Neural cell (in vitro differentiated cells): ENCODE measurements around the gene RPL21.

Experiments used
- EP300 ChIP-seq: fragments of 450-650 bp; conservative IDR thresholded peaks from 2 replicates; pipeline ENCODE4 v1.6.1; 2014; ENCODE audit warnings: antibody characterized with exemption, mild to moderate bottlenecking, moderate library complexity; ENCODE audit not compliant: poor library complexity, severe bottlenecking
- EZH2 ChIP-seq: fragments of 200-600, 300-800 bp; shearing (Covaris generic), sonication (generic); IDR thresholded peaks from 2 replicates; pipeline ENCODE4 v1.6.1; 2014; ENCODE audit warnings: antibody characterized with exemption, low read length, borderline replicate concordance, mild to moderate bottlenecking; ENCODE audit not compliant: insufficient read depth, poor library complexity, severe bottlenecking
- RAD21 ChIP-seq: fragments of 450-650 bp; conservative IDR thresholded peaks from 2 replicates; pipeline ENCODE4 v1.6.1; 2014; ENCODE audit warnings: antibody characterized with exemption, mild to moderate bottlenecking, moderate library complexity
- SMC3 ChIP-seq: fragments of 450-650 bp; conservative IDR thresholded peaks from 2 replicates; pipeline ENCODE4 v1.6.1; 2014; ENCODE audit warnings: antibody characterized with exemption, mild to moderate bottlenecking, moderate library complexity; ENCODE audit not compliant: poor library complexity
- TAF1 ChIP-seq: IDR thresholded peaks from 2 replicates; pipeline ENCODE4 v1.6.1; 2012; ENCODE audit warnings: low read depth
- TF ChIP-seq, protein P1 (sequence below): fragments of 450-650 bp; IDR thresholded peaks from 2 replicates; pipeline ENCODE4 v1.5.1; 2014; ENCODE audit warnings: antibody characterized with exemption, mild to moderate bottlenecking, moderate library complexity; ENCODE audit not compliant: poor library complexity, severe bottlenecking
- TF ChIP-seq, protein P2 (sequence below): IDR thresholded peaks from 2 replicates; pipeline ENCODE4 v1.6.1; 2012; ENCODE audit warnings: borderline replicate concordance

GRCh38 chr13:27203186-27203585 is 48.2 kb upstream of the RPL21 start:
- TF ChIP-seq, protein P1, sequence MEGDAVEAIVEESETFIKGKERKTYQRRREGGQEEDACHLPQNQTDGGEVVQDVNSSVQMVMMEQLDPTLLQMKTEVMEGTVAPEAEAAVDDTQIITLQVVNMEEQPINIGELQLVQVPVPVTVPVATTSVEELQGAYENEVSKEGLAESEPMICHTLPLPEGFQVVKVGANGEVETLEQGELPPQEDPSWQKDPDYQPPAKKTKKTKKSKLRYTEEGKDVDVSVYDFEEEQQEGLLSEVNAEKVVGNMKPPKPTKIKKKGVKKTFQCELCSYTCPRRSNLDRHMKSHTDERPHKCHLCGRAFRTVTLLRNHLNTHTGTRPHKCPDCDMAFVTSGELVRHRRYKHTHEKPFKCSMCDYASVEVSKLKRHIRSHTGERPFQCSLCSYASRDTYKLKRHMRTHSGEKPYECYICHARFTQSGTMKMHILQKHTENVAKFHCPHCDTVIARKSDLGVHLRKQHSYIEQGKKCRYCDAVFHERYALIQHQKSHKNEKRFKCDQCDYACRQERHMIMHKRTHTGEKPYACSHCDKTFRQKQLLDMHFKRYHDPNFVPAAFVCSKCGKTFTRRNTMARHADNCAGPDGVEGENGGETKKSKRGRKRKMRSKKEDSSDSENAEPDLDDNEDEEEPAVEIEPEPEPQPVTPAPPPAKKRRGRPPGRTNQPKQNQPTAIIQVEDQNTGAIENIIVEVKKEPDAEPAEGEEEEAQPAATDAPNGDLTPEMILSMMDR: no peak
- TF ChIP-seq, protein P2, sequence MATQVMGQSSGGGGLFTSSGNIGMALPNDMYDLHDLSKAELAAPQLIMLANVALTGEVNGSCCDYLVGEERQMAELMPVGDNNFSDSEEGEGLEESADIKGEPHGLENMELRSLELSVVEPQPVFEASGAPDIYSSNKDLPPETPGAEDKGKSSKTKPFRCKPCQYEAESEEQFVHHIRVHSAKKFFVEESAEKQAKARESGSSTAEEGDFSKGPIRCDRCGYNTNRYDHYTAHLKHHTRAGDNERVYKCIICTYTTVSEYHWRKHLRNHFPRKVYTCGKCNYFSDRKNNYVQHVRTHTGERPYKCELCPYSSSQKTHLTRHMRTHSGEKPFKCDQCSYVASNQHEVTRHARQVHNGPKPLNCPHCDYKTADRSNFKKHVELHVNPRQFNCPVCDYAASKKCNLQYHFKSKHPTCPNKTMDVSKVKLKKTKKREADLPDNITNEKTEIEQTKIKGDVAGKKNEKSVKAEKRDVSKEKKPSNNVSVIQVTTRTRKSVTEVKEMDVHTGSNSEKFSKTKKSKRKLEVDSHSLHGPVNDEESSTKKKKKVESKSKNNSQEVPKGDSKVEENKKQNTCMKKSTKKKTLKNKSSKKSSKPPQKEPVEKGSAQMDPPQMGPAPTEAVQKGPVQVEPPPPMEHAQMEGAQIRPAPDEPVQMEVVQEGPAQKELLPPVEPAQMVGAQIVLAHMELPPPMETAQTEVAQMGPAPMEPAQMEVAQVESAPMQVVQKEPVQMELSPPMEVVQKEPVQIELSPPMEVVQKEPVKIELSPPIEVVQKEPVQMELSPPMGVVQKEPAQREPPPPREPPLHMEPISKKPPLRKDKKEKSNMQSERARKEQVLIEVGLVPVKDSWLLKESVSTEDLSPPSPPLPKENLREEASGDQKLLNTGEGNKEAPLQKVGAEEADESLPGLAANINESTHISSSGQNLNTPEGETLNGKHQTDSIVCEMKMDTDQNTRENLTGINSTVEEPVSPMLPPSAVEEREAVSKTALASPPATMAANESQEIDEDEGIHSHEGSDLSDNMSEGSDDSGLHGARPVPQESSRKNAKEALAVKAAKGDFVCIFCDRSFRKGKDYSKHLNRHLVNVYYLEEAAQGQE: no peak
- TF ChIP-seq RAD21 (no peak), EP300 (no peak), SMC3 (no peak), EZH2 (no peak), TAF1 (no peak)
